NCI-H460 (cell line): Measurements from ENCODE around the gene MCTP2. TPM values are rescaled to one million over a fixed set of nuclear protein-coding genes. Genes with fewer than 3 reads are reported as not detected.
"Not testable (repeated sequence)": the region's sequence is repeated elsewhere in the genome, so short reads cannot be mapped to it uniquely, and the experiment has no call there.

ENCODE experiments used
- DNase-seq: peaks from one replicate; pipeline ENCODE4 v3.0.0-alpha.2; 2016; ENCODE audit warnings: low read depth; ENCODE audit errors: extremely low read depth
- total RNA-seq: library from RNA; depleted of rRNA; stranded (reverse); fragments of >200 nt; shearing (Covaris generic); gene quantifications from 2 replicates; pipeline ENCODE4 v1.2.3, GENCODE V29; 2014

Gene MCTP2
- total RNA-seq, 1 experiment from 2014 or later = 0.45 TPM

GRCh38 chr15:94235041-94235440 lies 3.7 kb downstream of the MCTP2 start:
- no peak for DNase-seq

DNA sequence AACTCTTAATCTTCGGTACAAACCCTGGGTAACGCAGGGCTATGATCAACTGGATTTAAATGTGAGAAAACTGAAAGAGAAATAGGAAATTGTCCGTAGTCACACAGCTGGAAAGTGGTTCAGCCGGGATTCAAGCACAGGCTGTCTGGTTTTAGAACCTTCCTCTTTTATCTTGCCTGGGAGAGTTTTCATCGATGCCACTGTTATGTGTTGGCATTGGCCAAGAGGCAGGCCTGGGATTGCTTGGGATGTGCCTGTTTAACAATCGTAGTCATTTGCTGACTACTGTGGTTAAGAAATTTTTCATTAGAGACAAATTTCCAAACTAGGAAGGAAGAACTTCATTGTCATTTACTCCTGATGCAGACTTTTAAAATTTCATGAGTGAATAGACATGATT lies 4.3 kb downstream of the MCTP2 start:
- no peak for DNase-seq

DNA sequence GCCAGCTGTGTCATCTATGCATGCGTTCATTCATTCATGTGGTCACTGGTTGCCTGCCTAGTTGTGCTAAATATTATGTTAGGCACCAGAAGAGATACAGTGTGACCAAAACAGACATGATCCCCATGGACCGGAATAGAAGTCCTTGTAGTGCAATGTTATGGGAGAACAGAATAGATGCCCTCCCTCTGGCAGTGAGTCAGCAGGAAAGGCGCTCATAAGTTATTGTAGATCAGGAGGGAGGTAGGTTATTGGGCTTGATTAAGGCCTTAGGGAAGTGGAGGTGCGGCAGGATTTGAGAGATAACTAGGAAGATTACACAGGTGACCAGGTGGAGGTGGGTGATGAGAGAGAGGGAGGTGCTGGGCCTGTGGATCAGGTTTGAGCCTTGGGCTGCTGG lies 5.2 kb downstream of the MCTP2 start:
- DNase-seq = no peak

GRCh38 chr15:94237903-94238302 lies 6.5 kb downstream of the MCTP2 start:
- no peak for DNase-seq

GRCh38 chr15:94238539-94239118 lies 7.3 kb downstream of the MCTP2 start:
- no peak for DNase-seq

- no peak for DNase-seq
These were observed 8.1 kb downstream of the MCTP2 start for GRCh38 chr15:94239474-94239873.

GRCh38 chr15:94240480-94240879 lies 9.1 kb downstream of the MCTP2 start:
- no peak for DNase-seq

- DNase-seq = no peak
These were observed 10.9 kb downstream of the MCTP2 start for GRCh38 chr15:94242257-94242656.

DNA sequence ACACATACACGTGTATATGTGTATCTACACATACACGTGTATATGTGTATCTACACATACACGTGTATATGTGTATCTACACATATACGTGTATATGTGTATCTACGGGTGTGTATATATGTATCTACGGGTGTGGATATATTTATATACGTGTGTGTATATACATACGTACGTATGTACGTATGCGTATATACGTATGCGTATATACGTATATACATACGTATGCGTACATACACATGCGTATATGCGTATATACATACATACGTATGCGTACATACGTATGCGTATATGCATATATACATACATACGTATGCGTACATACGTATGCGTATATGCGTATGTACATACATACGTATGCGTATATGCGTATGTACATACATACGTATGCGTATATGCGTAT lies 11.6 kb downstream of the MCTP2 start:
- DNase-seq = not testable (repeated sequence)

DNA sequence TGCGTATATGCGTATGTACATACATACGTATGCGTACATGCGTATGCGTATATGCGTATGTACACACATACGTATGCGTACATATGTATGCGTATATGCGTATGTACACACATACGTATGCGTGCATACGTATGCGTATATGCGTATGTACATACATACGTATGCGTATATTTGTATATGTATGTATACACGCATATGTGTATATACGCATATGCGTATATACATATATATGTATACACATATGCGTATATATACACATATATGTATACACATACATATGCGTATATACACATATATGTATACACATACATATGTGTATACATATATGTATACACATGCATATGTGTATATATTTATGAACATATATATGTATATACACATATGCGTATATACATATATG lies 12.1 kb downstream of the MCTP2 start:
- DNase-seq = no peak

DNA sequence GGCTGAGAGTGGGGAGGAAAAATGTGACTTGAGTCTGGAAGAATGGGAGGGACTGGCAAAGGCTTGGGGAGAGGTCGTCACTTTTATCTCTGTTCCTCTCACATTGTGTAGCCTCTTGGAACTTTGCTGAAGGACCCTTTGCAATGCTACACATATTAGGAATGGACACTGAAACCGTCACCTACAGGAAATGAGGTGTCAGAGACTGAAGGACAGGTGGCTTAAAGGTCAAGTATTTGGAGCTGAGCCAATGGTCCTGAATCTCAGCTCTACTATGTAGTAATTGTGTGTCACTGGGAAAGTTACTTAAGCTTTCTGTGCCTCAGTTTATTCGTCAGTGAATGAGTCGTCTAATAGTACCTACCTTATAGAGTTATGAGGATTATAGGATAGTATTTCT lies 14.7 kb downstream of the MCTP2 start:
- DNase-seq = no peak

- DNase-seq = no peak
These were observed 16.7 kb downstream of the MCTP2 start for GRCh38 chr15:94247789-94248638.

- no peak for DNase-seq
These were observed 19.4 kb downstream of the MCTP2 start for GRCh38 chr15:94250801-94251200.

DNA sequence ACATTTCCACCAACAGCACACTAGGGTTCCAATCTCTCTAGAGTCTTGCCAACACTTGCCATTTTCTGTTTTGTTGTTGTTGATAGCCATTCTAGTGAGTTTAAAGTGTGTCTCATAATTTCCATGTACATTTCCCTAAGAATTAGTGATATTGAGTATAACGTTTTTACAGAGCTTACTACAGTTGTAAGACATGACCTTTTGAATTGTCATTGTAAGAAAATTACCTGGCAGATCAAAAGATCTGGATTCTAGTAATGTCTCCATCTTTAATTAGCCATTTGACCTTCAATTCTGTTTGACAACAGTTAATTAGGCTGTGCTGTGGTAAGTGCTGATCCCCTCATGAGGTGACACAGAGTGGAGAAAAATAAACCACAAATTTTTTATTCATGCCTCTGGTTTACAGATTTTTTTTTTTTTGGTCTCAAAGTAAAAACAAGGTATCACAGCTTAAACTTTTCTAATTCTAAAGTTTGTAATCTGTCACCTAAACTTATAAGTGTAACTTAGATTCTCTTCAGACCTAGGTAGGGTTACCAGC lies 20.9 kb downstream of the MCTP2 start:
- DNase-seq = no peak

- no peak for DNase-seq
These were observed 21.6 kb downstream of the MCTP2 start for GRCh38 chr15:94252906-94253491.

- no peak for DNase-seq
These were observed 22.4 kb downstream of the MCTP2 start for GRCh38 chr15:94253742-94254141.

GRCh38 chr15:94255540-94255939 lies 24.2 kb downstream of the MCTP2 start:
- DNase-seq = no peak

DNA sequence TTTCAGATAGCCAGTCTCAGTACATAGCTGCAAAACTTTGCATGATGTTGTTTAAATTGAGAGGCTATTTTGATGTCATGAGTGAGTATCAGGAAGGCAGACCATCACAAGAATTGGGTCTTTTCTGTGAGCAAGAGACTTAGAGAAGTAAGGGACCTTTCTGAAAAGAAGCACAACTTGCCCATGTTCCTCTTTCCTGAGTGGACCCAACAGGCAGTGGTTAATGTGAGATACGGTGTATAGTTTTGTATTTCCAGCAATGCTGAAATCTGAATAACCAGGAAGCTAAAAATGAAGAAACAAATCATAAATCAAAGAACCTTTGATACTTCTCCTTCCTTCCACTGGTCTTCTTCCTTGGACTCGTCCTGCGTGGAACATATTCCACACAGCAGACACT lies 25.1 kb downstream of the MCTP2 start:
- no peak for DNase-seq

DNA sequence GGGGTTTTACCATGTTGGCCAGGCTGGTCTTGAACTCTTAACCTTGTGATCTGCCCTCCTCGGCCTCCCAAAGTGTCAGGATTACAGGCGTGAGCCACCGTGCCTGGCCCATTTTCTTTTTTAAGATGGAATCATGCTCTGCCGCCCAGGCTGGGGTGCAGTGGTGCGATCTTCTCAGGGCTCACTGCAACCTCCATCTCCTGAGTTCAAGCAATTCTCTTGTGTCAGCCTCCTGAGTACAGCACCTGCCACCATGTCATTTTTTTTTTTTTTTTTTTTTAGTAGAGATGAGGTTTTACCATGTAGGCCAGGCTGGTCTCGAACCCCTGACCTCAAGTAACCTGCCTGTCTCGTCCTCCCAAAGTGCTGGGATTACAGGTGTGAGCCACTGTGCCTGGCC lies 26.4 kb downstream of the MCTP2 start:
- DNase-seq = not testable (repeated sequence)

DNA sequence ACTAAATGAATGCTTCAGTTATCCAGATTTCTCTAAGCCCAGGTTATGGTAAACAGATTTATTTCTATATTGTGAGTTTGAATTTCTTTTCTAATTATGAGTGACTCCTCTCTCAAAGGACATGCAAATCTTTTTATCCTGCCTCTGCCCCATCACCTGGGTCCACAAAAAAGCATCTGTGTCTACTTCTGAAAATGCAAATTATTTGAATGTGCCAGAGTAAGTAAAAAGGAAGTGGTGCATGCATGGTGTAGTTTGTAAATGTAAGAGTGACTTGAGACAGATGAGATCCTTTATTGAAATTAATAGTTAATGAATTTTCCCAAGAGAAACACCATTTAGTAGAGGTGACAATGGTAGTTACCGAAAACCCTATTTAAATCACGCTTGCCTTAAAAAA lies 26.9 kb downstream of the MCTP2 start:
- no peak for DNase-seq

DNA sequence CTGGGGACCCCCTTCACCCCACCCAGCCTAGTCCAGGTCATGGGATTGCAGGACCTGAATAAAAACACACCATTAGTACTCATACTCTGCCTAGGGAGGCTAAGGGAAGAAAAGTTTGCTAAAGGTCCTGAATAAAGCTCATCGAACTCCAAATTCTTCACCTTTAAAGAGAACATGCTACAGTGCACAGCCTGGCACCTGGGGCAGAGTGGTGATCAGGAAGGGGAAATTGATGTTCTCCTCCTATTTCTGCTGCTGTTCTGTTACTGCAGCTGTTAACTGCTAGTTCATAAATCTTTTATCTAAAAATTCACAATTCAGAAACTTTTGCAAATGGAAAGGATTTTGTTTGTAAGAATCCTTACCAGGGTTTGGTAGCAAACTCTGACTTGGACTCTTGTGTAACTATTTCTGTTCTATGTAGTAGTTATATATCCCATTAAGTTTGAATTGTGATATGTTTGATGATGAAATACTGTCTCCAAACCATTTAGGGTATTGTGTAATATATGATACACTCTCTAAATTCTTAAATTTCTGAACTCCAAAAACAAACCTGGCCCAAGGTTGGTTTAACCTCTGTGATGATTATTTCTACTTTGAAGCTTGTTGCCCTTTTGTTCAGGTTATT lies 27.9 kb downstream of the MCTP2 start:
- no peak for DNase-seq
